Breast epithelium (tissue), 4 donors: ENCODE data around the gene EPHB2. TPM values are rescaled to one million over a fixed set of nuclear protein-coding genes. Genes with fewer than 3 reads are reported as not detected.

Experiments
- DNase-seq, 2 donors: peaks; one replicate each; pipeline ENCODE4 v3.0.0-alpha.2; 2019; ENCODE audit warnings: low spot score in 2 of 2
- H3K27ac ChIP-seq, 2 donors: fragments of 200-600 bp; sonication (generic) in 1 of 2; one replicate each; pipeline ENCODE4 v1.5.1; 2016 to 2019; ENCODE audit warnings: mild to moderate bottlenecking in 1 of 2
- H3K27me3 ChIP-seq, 2 donors: fragments of 200-600 bp; sonication (generic) in 1 of 2; one replicate each; pipeline versions ENCODE4 v1.5.1 to v1.6.0; 2017 to 2019; ENCODE audit warnings: control low read depth in 1 of 2, mild to moderate bottlenecking in 1 of 2
- H3K36me3 ChIP-seq: fragments of 200-600 bp; one replicate; pipeline ENCODE4 v1.5.1; 2019
- H3K4me1 ChIP-seq, 2 donors: fragments of 200-600 bp; sonication (generic); one replicate each; pipeline ENCODE4 v1.5.1; 2016 to 2019; ENCODE audit warnings: control low read depth in 1 of 2
- H3K4me3 ChIP-seq, 3 donors: fragments of 200-600 bp; sonication (generic); 1 replicate in 2 of 3; 2 replicates in 1 of 3; pipeline ENCODE4 v1.5.1; 2016 to 2019; ENCODE audit warnings: mild to moderate bottlenecking in 3 of 3, moderate library complexity in 2 of 3
- H3K9me3 ChIP-seq, 2 donors: fragments of 200-600 bp; sonication (generic) in 1 of 2; one replicate each; pipeline ENCODE4 v1.5.1; 2016 to 2019; ENCODE audit warnings: control low read depth in 1 of 2
- CTCF ChIP-seq, 3 donors: fragments of 450-650 bp; IDR thresholded peaks; one replicate each; pipeline ENCODE4 v1.5.1; 2016 to 2017; ENCODE audit warnings: antibody characterized with exemption in 3 of 3, mild to moderate bottlenecking in 3 of 3, moderate library complexity in 3 of 3
- POLR2A ChIP-seq: fragments of 450-650 bp; IDR thresholded peaks from one replicate; pipeline ENCODE4 v1.6.1; 2016; ENCODE audit warnings: antibody characterized with exemption, mild to moderate bottlenecking, moderate library complexity
- POLR2AphosphoS5 ChIP-seq, 3 donors: sonication (generic); formaldehyde crosslinking; IDR thresholded peaks; one replicate each; pipeline ENCODE4 v1.6.1; 2017; ENCODE audit warnings: antibody characterized with exemption in 3 of 3
- intact Hi-C: fragments of 100-400 bp; cut with DNase I; formaldehyde crosslinking; loops from one replicate; pipeline ENCODE4 v1.15.1; 2023; ENCODE audit warnings: low total_unique reads
- total RNA-seq, 3 donors: library from RNA; depleted of rRNA; stranded (reverse); fragments of >200 nt; gene quantifications; one replicate each; pipeline ENCODE4 v1.1.0, GENCODE V29; 2016

EPHB2 gene
- total RNA-seq, 3 donors from 2014 or later, result 1.3 to 4.6 (median 1.5) TPM

GRCh38 chr1:22721122-22721873 is 10.7 kb downstream of the EPHB2 start:
- intact Hi-C loops, result no loop called here
- no peak overlapping the region for H3K4me3 ChIP-seq
- no peaks in the 10 kb centered on the region for H3K27me3 ChIP-seq
- no peak overlapping the region for H3K27ac ChIP-seq
- no peaks in the 10 kb centered on the region for H3K4me1 ChIP-seq
- DNase-seq, result no peak
- TF ChIP-seq POLR2AphosphoS5 (IDR thresholded peaks at IDR 0.05), result no peak
- TF ChIP-seq POLR2A, result no peak
- no peak for TF ChIP-seq CTCF (IDR thresholded peaks at IDR 0.05)
- no peaks in the 10 kb centered on the region for H3K36me3 ChIP-seq
- H3K9me3 ChIP-seq, result peaks cover 0 to 3% of the 10 kb centered on the region in 2 donors

- peaks cover 0 to 3% of the 10 kb centered on the region in 2 donors for H3K9me3 ChIP-seq
- H3K4me3 ChIP-seq, result no peak overlapping the region
- H3K27ac ChIP-seq, result no peak overlapping the region
- DNase-seq, result no peak
- no peaks in the 10 kb centered on the region for H3K27me3 ChIP-seq
- TF ChIP-seq POLR2A, result no peak
- no peak for TF ChIP-seq CTCF (IDR thresholded peaks at IDR 0.05)
- no peak for TF ChIP-seq POLR2AphosphoS5 (IDR thresholded peaks at IDR 0.05)
- H3K36me3 ChIP-seq, result no peaks in the 10 kb centered on the region
- H3K4me1 ChIP-seq, result no peaks in the 10 kb centered on the region
- intact Hi-C loops, result no loop called here
Measured at GRCh38 chr1:22722901-22723550, 12.4 kb downstream of the EPHB2 start.

GRCh38 chr1:22727873-22728272 is 17.2 kb downstream of the EPHB2 start:
- intact Hi-C loops, result no loop called here
- TF ChIP-seq POLR2AphosphoS5 (IDR thresholded peaks at IDR 0.05) (no peak), POLR2A (no peak), CTCF (IDR thresholded peaks at IDR 0.05) (no peak)
- Histone ChIP-seq H3K4me1 (no peaks in the 10 kb centered on the region), H3K36me3 (no peaks in the 10 kb centered on the region), H3K27me3 (no peaks in the 10 kb centered on the region), H3K9me3 (no peaks in the 10 kb centered on the region), H3K27ac (no peak overlapping the region), H3K4me3 (no peak overlapping the region)
- no peak for DNase-seq

- H3K27ac ChIP-seq, result no peak overlapping the region
- H3K4me3 ChIP-seq, result no peak overlapping the region
- TF ChIP-seq POLR2AphosphoS5 (IDR thresholded peaks at IDR 0.05) (no peak), POLR2A (no peak), CTCF (IDR thresholded peaks at IDR 0.05) (no peak)
- H3K27me3 ChIP-seq, result no peaks in the 10 kb centered on the region
- no peak for DNase-seq
- H3K4me1 ChIP-seq, result no peaks in the 10 kb centered on the region
- H3K9me3 ChIP-seq, result no peaks in the 10 kb centered on the region
- intact Hi-C loops, result no loop called here
- no peaks in the 10 kb centered on the region for H3K36me3 ChIP-seq
Measured at GRCh38 chr1:22728751-22729399, 18.2 kb downstream of the EPHB2 start.

GRCh38 chr1:22729400-22729773 is 18.7 kb downstream of the EPHB2 start:
- no peak for TF ChIP-seq POLR2AphosphoS5 (IDR thresholded peaks at IDR 0.05)
- TF ChIP-seq CTCF (IDR thresholded peaks at IDR 0.05), result no peak
- TF ChIP-seq POLR2A, result no peak
- Histone ChIP-seq H3K36me3 (no peaks in the 10 kb centered on the region), H3K4me1 (no peaks in the 10 kb centered on the region), H3K27ac (no peak overlapping the region), H3K27me3 (no peaks in the 10 kb centered on the region), H3K9me3 (no peaks in the 10 kb centered on the region), H3K4me3 (no peak overlapping the region)
- intact Hi-C loops, result no loop called here
- DNase-seq, result no peak
